Skeletal muscle tissue (tissue), 4 donors: ENCODE results near the gene PRMT3. TPM values are rescaled to one million over a fixed set of nuclear protein-coding genes. Genes with fewer than 3 reads are reported as not detected.
A peak's percentile ranks its signal among the peaks of the same experiment; 100 is the strongest.
"Not testable (repeated sequence)": the region's sequence is repeated elsewhere in the genome, so short reads cannot be mapped to it uniquely, and the experiment has no call there.

Experiments used
- H3K27ac ChIP-seq: one replicate; pipeline ENCODE4 v1.7.0; 2013; ENCODE audit warnings: mild to moderate bottlenecking, low read depth, low read length, inconsistent platforms
- H3K27me3 ChIP-seq, 3 donors: one replicate each; pipeline ENCODE4 v1.7.0; 2013; ENCODE audit warnings: low read length in 3 of 3; ENCODE audit not compliant: control insufficient read depth in 3 of 3, insufficient read depth in 3 of 3
- H3K36me3 ChIP-seq, 3 donors: one replicate each; pipeline ENCODE4 v1.7.0; 2013; ENCODE audit warnings: low read length in 3 of 3; ENCODE audit not compliant: control insufficient read depth in 3 of 3, insufficient read depth in 3 of 3
- H3K4me1 ChIP-seq, 3 donors: one replicate each; pipeline ENCODE4 v1.7.0; 2013; ENCODE audit warnings: low read length in 3 of 3, mild to moderate bottlenecking in 3 of 3; ENCODE audit not compliant: control insufficient read depth in 3 of 3, insufficient read depth in 3 of 3
- H3K4me3 ChIP-seq, 3 donors: one replicate each; pipeline ENCODE4 v1.7.0; 2013; ENCODE audit warnings: low read length in 3 of 3
- H3K9ac ChIP-seq, 3 donors: one replicate each; pipeline ENCODE4 v1.7.0; 2013; ENCODE audit warnings: low read length in 3 of 3, mild to moderate bottlenecking in 3 of 3, moderate library complexity in 2 of 3, low read depth in 1 of 3
- H3K9me3 ChIP-seq, 3 donors: one replicate each; pipeline ENCODE4 v1.7.0; 2013; ENCODE audit warnings: low read length in 3 of 3; ENCODE audit not compliant: control insufficient read depth in 3 of 3
- total RNA-seq: library from RNA; depleted of rRNA; stranded (reverse); fragments of >200 nt; gene quantifications from one replicate; pipeline ENCODE4 v1.2.3, GENCODE V29; 2014
- donor health status: Osteomylitis.

The PRMT3 gene
- total RNA-seq, 1 donor from 2014 or later = 17.2 TPM

DNA sequence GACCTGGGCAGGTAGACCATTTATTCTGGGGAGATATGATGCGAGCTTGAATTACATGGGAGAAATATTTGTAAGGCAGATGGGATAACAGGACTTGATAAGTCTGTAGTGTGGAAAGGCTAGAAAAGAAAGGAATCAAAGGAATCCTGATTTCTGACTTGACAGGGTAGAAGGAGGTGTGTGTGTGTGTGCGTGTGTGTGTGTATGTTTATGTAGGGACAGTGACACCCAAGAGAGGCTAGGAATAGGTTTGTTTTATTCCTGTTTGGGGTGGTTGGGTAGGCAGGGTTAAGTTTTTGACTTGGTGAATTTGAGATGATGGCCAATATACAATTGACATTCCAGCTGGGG, 24.4 kb upstream of the PRMT3 start:
- Histone ChIP-seq H3K27ac (no peak overlapping the region), H3K27me3 (no peaks in the 10 kb centered on the region), H3K36me3 (peaks cover 0 to 5% (median 0%) of the 10 kb centered on the region in 3 donors), H3K9ac (peak overlapping the region in 2 of 3 donors; percentile 79 to 81), H3K9me3 (no peaks in the 10 kb centered on the region), H3K4me3 (peak overlapping the region; percentile 78 to 86 (median 86)), H3K4me1 (peaks cover 11 to 14% (median 13%) of the 10 kb centered on the region in 3 donors)

DNA sequence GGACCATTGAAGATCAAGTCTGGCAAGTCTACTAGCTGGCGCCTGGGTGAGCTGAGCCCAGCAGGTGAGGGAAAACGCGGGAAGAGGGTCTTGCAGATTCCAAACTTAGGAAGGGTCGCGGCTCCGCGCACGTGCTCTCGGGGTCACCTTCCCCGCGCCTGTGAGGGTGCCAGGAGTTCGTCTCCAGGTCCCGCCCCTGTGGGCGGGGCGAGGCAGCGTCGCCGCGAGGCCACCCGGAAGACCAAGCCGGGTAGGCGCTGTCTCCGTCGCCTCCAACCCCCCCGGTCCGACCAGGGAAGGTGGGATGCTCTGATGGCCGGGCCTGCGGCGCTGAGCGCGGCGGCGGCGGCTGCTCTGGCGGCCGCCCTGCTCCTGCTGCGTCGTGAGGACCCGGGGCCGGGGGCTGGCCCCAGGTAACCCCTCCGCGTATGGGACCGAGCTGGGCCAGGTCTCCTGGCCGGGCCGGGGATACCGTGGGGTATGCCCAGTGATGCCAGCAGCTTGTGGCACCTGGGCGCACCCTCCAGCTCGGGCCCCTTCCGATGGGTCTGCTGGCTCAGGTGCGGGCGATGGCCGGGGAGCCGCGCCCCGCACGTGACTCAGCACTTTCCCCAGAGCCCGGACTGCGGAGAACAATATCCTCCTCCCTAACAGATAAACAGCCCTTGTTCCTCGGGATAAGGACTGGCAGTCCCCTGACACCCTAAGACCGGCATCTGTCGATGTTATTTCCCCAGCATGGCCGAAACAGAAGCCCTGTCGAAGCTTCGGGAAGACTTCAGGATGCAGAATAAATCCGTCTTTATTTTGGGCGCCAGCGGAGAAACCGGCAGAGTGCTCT, 23.8 kb upstream of the PRMT3 start, which contains the start of gene HTATIP2:
Gene HTATIP2 (plus strand): TSS at position 215 of the 841 bp plus-strand sequence. CDS start 524 bp downstream, at position 739.
- H3K9ac ChIP-seq = peak within 1 kb of the TSS; percentile 77 to 81 (median 79)
- H3K27ac ChIP-seq = peak within 1 kb of the TSS; percentile 59

DNA sequence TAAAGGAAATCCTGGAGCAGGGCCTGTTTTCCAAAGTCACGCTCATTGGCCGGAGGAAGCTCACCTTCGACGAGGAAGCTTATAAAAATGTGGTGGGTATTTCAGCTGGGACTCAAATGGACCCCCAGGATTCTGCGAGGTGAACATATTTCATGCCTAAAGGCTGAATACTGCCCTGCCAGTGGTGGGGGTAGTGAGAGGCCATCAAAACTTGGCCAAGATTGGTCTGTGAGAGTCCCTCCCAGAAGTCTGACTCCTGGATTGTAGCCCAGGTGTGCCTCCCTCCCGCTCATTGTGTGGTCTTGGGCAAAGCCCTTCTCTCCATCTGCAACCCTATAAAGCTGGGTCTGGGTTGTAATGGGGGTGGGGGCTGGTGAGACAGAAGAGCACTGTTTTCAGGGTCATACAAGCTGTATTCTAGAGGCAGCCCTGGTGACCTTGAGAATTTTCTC, 23.1 kb upstream of the PRMT3 start:
- Histone ChIP-seq H3K27me3 (no peaks in the 10 kb centered on the region), H3K36me3 (peaks cover 0 to 5% (median 0%) of the 10 kb centered on the region in 3 donors), H3K4me3 (peak overlapping the region; percentile 78 to 86 (median 86)), H3K4me1 (peaks cover 11 to 14% (median 13%) of the 10 kb centered on the region in 3 donors), H3K27ac (peak overlapping the region; percentile 59), H3K9me3 (no peaks in the 10 kb centered on the region), H3K9ac (peak overlapping the region; percentile 77 to 81 (median 79))

More for the DNA sequence above, 23.8 kb upstream of the PRMT3 start, which contains the start of gene HTATIP2:
- Histone ChIP-seq H3K9me3 (no peaks in the 10 kb centered on the region), H3K27me3 (no peaks in the 10 kb centered on the region), H3K4me3 (peak within 1 kb of the TSS; percentile 78 to 86 (median 86)), H3K36me3 (peaks cover 0 to 5% (median 0%) of the 10 kb centered on the region in 3 donors), H3K4me1 (peaks cover 11 to 14% (median 13%) of the 10 kb centered on the region in 3 donors)

DNA sequence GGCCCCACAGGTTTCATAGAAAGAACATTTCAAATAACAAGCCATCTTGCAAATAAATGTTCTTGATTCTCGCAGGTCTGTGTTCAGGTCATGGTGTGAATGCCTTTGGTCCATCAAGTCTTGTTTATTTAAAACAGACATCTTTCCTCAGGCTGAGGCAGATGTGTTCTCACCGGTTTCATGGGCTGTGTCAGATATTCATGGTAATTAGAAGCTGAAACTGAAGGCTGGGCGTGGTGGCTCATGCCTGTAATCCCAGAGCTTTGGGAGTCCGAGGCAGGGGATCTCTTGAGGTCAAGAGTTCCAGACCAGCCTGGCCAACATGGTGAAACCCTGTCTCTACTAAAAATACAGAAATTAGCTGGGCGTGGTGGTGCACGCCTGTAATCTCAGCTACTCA, 22.1 kb upstream of the PRMT3 start:
- H3K36me3 ChIP-seq, H3K9ac ChIP-seq, H3K4me3 ChIP-seq, H3K27me3 ChIP-seq, H3K27ac ChIP-seq, H3K9me3 ChIP-seq: not testable (repeated sequence)
- H3K4me1 ChIP-seq = peaks cover 11 to 14% (median 13%) of the 10 kb centered on the region in 3 donors

DNA sequence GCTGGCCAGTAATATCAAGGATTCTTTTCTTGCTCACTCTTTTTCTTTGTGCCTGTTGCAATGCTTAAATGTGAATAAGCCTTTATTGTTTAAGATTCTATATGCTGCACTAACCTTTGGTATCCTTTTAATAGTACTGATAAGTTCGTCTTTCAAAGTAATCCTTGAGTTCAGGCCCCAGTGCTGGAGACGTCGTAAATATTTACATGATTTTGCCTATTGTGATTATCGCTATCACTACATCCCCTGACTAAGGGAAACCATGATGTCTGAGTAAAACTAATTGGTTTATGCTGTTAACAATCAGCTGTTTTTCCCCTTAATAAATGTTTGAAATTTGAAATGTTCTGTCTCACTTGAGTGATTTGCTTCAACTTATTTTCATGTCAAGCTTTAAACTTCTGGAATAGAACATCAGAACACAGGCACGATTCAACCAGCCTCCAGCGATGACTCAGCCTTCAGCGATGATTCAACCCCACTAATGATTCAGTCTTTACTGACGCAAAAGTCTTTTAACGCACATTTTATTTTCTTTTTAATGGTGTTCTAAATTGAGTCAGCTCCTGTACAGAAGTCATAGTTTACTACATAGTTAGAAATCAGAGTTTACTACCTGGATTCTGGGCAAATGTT, 20.1 kb upstream of the PRMT3 start:
- peaks cover 0 to 5% (median 0%) of the 10 kb centered on the region in 3 donors for H3K36me3 ChIP-seq
- no peak overlapping the region for H3K27ac ChIP-seq
- peaks cover 11 to 14% (median 13%) of the 10 kb centered on the region in 3 donors for H3K4me1 ChIP-seq
- H3K9me3 ChIP-seq = no peaks in the 10 kb centered on the region
- H3K4me3 ChIP-seq = no peak overlapping the region
- H3K27me3 ChIP-seq = no peaks in the 10 kb centered on the region
- no peak overlapping the region for H3K9ac ChIP-seq

DNA sequence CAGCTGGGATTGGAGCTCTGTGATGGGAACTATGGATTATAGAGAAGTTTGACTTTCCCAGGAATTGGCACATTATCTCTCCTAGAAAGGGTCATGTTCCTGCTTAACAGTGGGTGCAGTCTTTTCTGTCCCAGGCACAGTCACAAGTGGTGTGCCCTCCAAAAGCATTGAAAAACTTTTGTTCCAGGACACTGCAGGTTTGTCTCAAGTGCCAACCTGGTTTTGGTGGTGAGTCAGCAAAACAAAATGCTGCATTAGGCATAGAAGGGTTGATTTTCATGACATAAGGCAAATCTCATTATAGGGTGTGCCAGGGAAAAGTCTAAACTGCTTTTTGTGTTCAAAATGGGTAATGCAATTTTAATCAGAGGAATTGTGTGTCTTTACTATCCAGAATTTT, 19.1 kb upstream of the PRMT3 start:
- Histone ChIP-seq H3K36me3 (peaks cover 0 to 5% (median 0%) of the 10 kb centered on the region in 3 donors), H3K4me3 (no peak overlapping the region), H3K9ac (no peak overlapping the region), H3K27me3 (no peaks in the 10 kb centered on the region), H3K9me3 (no peaks in the 10 kb centered on the region), H3K4me1 (peaks cover 9 to 10% (median 9%) of the 10 kb centered on the region in 3 donors), H3K27ac (no peak overlapping the region)

DNA sequence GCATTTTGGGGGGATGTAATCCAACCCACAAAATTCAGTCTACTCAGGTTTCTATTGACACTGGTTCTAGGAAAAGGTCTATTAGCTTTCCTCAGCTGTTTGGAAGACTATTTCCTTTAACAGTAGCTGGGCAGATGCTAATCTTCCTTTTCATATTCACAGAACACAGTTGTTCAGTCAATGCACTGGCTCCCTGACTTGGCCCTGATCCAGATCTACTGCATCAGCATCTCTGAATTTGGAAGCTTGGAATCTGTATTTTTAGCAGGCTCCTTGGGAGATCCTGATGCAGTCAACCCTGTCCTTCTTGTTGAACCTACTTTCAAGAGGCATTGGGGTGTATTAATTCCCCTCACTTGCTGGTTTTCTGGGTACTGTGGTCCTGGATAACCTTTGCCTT, 17.7 kb upstream of the PRMT3 start:
- no peak overlapping the region for H3K4me3 ChIP-seq
- H3K9ac ChIP-seq = no peak overlapping the region
- H3K9me3 ChIP-seq = no peaks in the 10 kb centered on the region
- H3K4me1 ChIP-seq = peaks cover 0 to 2% (median 1%) of the 10 kb centered on the region in 3 donors
- H3K27ac ChIP-seq = no peak overlapping the region
- no peaks in the 10 kb centered on the region for H3K27me3 ChIP-seq
- peaks cover 0 to 5% (median 0%) of the 10 kb centered on the region in 3 donors for H3K36me3 ChIP-seq

DNA sequence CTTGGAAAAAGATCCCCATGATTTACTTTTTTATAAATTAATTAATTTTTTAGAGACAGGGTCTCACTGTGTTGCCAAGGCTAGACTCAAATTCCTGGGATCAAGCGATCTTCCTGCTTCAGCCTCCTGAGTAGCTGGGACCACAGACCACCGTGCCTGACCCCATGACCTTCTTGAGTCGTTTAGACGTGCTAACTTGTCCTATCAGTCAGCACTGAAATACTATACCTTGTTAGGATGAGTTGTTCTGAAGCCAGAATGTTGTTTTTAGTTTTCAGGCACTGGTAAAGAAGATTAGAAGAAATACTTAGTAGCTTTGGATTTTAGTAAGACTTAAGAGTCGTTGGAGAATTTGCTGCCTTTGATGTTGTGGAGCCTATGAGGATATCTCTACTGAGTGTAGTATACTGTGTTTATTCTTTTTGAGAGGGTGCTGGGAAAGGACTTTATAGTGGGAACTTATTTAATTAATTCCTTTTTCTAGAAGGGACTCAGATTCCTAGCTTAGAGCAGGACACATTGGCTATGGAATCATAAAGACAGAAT, 15.4 kb upstream of the PRMT3 start:
- Histone ChIP-seq H3K4me1 (peaks cover 0 to under 1% (median 0%) of the 10 kb centered on the region in 3 donors), H3K9me3 (no peaks in the 10 kb centered on the region), H3K9ac (no peak overlapping the region), H3K27ac (no peak overlapping the region), H3K27me3 (no peaks in the 10 kb centered on the region), H3K36me3 (peaks cover 0 to 12% (median 3%) of the 10 kb centered on the region in 3 donors), H3K4me3 (no peak overlapping the region)

DNA sequence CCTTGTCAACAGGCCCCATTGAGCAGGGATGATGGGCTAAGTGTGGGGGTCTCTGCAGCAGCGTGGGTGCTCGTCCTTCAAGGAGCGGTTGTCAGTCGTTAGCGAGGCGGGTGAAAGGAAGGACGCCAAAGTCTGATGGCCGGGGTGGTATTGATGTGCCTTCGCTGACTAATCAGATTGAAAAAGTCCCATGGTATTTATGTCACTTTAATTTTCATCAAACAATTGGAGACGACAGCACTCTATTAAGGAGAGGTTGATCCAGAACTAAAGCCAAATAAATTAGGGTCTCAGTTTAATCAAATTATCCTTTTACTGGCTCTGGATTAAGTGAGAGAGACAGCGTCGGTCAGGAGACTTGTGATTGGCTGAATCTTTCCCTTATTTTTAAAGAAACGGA, 14.4 kb upstream of the PRMT3 start:
- H3K4me3 ChIP-seq = no peak overlapping the region
- no peak overlapping the region for H3K27ac ChIP-seq
- peaks cover under 1 to 16% (median 6%) of the 10 kb centered on the region in 3 donors for H3K36me3 ChIP-seq
- H3K4me1 ChIP-seq = no peaks in the 10 kb centered on the region
- H3K9me3 ChIP-seq = no peaks in the 10 kb centered on the region
- no peak overlapping the region for H3K9ac ChIP-seq
- no peaks in the 10 kb centered on the region for H3K27me3 ChIP-seq
